Liver (tissue), 3 donors: Measurements from ENCODE around the gene PKNOX1.

Experiments used
- CTCF ChIP-seq: fragments of 150-350 bp; IDR thresholded peaks from 2 replicates; pipeline ENCODE4 v1.5.1; 2017; ENCODE audit warnings: improper control_type of control experiment, low read depth, low read length; ENCODE audit not compliant: missing input control
- EGR1 ChIP-seq, 2 donors: IDR thresholded peaks; 2 replicates each; pipeline ENCODE4 v1.6.1; 2016 to 2018; ENCODE audit warnings: antibody characterized with exemption in 2 of 2, low read depth in 2 of 2
- FOXA1 ChIP-seq: IDR thresholded peaks from 2 replicates; pipeline ENCODE4 v1.6.1; 2016; ENCODE audit warnings: antibody characterized with exemption
- FOXA2 ChIP-seq: IDR thresholded peaks from 2 replicates; pipeline ENCODE4 v1.6.1; 2016; ENCODE audit warnings: antibody characterized with exemption
- GABPA ChIP-seq, 2 donors: IDR thresholded peaks in 1 of 2; conservative IDR thresholded peaks in 1 of 2; 2 replicates each; pipeline ENCODE4 v1.6.1; 2016; ENCODE audit warnings: antibody characterized with exemption in 2 of 2, mild to moderate bottlenecking in 1 of 2, moderate library complexity in 1 of 2
- JUND ChIP-seq, 2 donors: IDR thresholded peaks; 2 replicates each; pipeline ENCODE4 v1.6.1; 2016; ENCODE audit warnings: antibody characterized with exemption in 2 of 2
- MAX ChIP-seq: IDR thresholded peaks from 2 replicates; pipeline ENCODE4 v1.6.1; 2016; ENCODE audit warnings: antibody characterized with exemption
- RAD21 ChIP-seq, 2 donors: IDR thresholded peaks; 2 replicates each; pipeline ENCODE4 v1.6.1; 2016; ENCODE audit warnings: antibody characterized with exemption in 2 of 2, mild to moderate bottlenecking in 2 of 2
- REST ChIP-seq: IDR thresholded peaks from 2 replicates; pipeline ENCODE4 v1.6.1; 2016; ENCODE audit warnings: antibody characterized with exemption, mild to moderate bottlenecking
- RXRA ChIP-seq, 2 donors: IDR thresholded peaks; 2 replicates each; pipeline ENCODE4 v1.6.1; 2017 to 2018; ENCODE audit warnings: antibody characterized with exemption in 2 of 2, mild to moderate bottlenecking in 1 of 2
- SP1 ChIP-seq: IDR thresholded peaks from 2 replicates; pipeline ENCODE4 v1.6.1; 2018; ENCODE audit warnings: antibody characterized with exemption, mild to moderate bottlenecking
- TAF1 ChIP-seq: conservative IDR thresholded peaks from 2 replicates; pipeline ENCODE4 v1.6.1; 2016; ENCODE audit warnings: antibody characterized with exemption, mild to moderate bottlenecking
- YY1 ChIP-seq: IDR thresholded peaks from 2 replicates; pipeline ENCODE4 v1.6.1; 2016; ENCODE audit warnings: antibody characterized with exemption, mild to moderate bottlenecking
- TF ChIP-seq, protein P1 (sequence below): IDR thresholded peaks from 2 replicates; pipeline ENCODE4 v1.6.1; 2016; ENCODE audit warnings: antibody characterized with exemption
- donor health status: healthy.
- donor health status: healthy.

DNA sequence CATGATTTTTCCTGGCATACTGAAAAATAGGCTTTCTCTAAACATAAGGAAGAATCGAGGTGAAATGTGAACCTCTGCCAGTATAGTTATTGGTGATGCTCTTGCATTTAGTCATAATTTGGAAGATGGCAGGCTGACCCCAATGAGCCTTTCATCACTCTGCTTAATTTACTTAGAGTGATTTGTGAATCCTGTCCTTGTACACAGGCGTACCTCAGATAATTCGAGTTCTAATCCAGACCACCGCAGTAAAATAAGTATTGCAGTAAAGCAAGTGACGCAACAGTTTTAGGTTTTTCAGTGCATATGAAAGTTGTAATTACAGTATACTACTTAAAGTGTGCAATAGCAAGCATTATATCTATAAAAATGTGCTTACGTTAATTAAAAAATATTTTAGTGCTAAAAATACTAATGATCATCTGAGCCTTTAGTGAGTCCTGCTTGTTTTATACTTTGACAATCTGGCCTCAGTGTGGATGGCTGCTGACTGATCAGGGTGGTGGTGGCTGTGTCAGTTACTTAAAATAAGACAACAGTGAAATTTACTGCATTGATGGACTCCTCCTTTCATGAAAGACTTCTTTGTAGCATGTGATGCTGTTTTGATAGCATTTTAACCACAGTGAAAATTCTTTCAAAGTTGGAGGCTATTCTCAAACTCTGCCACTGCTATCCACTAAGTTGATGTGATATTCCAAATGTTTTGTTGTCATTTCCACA is 1.7 kb downstream of the PKNOX1 start:
- no peak for TF ChIP-seq CTCF
- no peak for TF ChIP-seq EGR1 (IDR thresholded peaks at IDR 0.05; ENCODE audit: low read depth in 2 of 2)
- no peak for TF ChIP-seq MAX
- no peak for TF ChIP-seq YY1
- no peak for TF ChIP-seq GABPA (IDR thresholded peaks at IDR 0.05 in 1 of 2, conservative IDR thresholded peaks at IDR 0.05 in 1 of 2)
- no peak for TF ChIP-seq FOXA1
- TF ChIP-seq JUND (IDR thresholded peaks at IDR 0.05): no peak
- no peak for TF ChIP-seq RAD21 (IDR thresholded peaks at IDR 0.05)
- no peak for TF ChIP-seq FOXA2
- TF ChIP-seq TAF1: no peak
- no peak for TF ChIP-seq REST
- no peak for TF ChIP-seq SP1
- TF ChIP-seq RXRA (IDR thresholded peaks at IDR 0.05): no peak
- TF ChIP-seq, protein P1, sequence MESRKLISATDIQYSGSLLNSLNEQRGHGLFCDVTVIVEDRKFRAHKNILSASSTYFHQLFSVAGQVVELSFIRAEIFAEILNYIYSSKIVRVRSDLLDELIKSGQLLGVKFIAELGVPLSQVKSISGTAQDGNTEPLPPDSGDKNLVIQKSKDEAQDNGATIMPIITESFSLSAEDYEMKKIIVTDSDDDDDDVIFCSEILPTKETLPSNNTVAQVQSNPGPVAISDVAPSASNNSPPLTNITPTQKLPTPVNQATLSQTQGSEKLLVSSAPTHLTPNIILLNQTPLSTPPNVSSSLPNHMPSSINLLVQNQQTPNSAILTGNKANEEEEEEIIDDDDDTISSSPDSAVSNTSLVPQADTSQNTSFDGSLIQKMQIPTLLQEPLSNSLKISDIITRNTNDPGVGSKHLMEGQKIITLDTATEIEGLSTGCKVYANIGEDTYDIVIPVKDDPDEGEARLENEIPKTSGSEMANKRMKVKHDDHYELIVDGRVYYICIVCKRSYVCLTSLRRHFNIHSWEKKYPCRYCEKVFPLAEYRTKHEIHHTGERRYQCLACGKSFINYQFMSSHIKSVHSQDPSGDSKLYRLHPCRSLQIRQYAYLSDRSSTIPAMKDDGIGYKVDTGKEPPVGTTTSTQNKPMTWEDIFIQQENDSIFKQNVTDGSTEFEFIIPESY: no peak
